OCI-LY1 (cell line): ENCODE data around the gene PAPPA.

Source experiments
- H2AFZ ChIP-seq: fragments of 200-600 bp; sonication (generic), shearing (Covaris generic); 2 replicates; pipeline ENCODE4 v1.6.0; 2014; ENCODE audit warnings: antibody characterized with exemption, mild to moderate bottlenecking, low read length
- H3F3A ChIP-seq: fragments of 200-600 bp; sonication (generic), shearing (Covaris generic); 2 replicates; pipeline ENCODE4 v1.6.0; 2014; ENCODE audit warnings: mild to moderate bottlenecking, antibody characterized with exemption, low read length, moderate library complexity; ENCODE audit not compliant: insufficient read depth
- H3K27ac ChIP-seq: fragments of 200-600 bp; sonication (generic); 2 replicates; pipeline ENCODE4 v1.5.1; 2014; ENCODE audit warnings: low read length, mixed run types, mild to moderate bottlenecking, low read depth; ENCODE audit not compliant: poor library complexity, severe bottlenecking
- H3K27me3 ChIP-seq: fragments of 200-600 bp; sonication (generic); 2 replicates; pipeline ENCODE4 v1.6.0; 2014; ENCODE audit warnings: antibody characterized with exemption, mild to moderate bottlenecking, low read length, moderate library complexity; ENCODE audit not compliant: insufficient read depth
- H3K36me3 ChIP-seq: fragments of 200-600 bp; sonication (generic); 2 replicates; pipeline ENCODE4 v1.6.1; 2014; ENCODE audit warnings: mild to moderate bottlenecking, antibody characterized with exemption, low read length, moderate library complexity, mixed read lengths; ENCODE audit not compliant: insufficient read depth
- H3K4me1 ChIP-seq: fragments of 200-600 bp; sonication (generic); 2 replicates; pipeline ENCODE4 v1.5.1; 2014; ENCODE audit warnings: mild to moderate bottlenecking, low read length, moderate library complexity; ENCODE audit not compliant: insufficient read depth, severe bottlenecking
- H3K4me2 ChIP-seq: fragments of 200-600 bp; sonication (generic), shearing (Covaris generic); 2 replicates; pipeline ENCODE4 v1.6.1; 2014; ENCODE audit warnings: low read length
- H3K4me3 ChIP-seq: fragments of 200-600 bp; sonication (generic); 2 replicates; pipeline ENCODE4 v1.5.1; 2014; ENCODE audit warnings: low read length, low read depth, mild to moderate bottlenecking, mixed read lengths; ENCODE audit not compliant: poor library complexity, severe bottlenecking
- H3K79me2 ChIP-seq: fragments of 200-600 bp; shearing (Covaris generic); 2 replicates; pipeline ENCODE4 v1.6.1; 2016; ENCODE audit warnings: mixed run types, low read length, mixed read lengths; ENCODE audit not compliant: insufficient read depth
- H3K9ac ChIP-seq: fragments of 200-600 bp; sonication (generic), shearing (Covaris generic); 2 replicates; pipeline ENCODE4 v1.6.1; 2014; ENCODE audit warnings: mild to moderate bottlenecking, low read length, mixed read lengths
- H3K9me2 ChIP-seq: fragments of 200-600 bp; sonication (generic), shearing (Covaris generic); 2 replicates; pipeline ENCODE4 v1.6.1; 2014; ENCODE audit warnings: low read depth, mild to moderate bottlenecking, low read length, mixed read lengths
- H3K9me3 ChIP-seq: fragments of 200-600 bp; shearing (Covaris generic); 2 replicates; pipeline ENCODE4 v1.6.1; 2014; ENCODE audit warnings: low read length, mixed read lengths
- H4K20me1 ChIP-seq: fragments of 200-600 bp; sonication (generic), shearing (Covaris generic); 2 replicates; pipeline ENCODE4 v1.6.0; 2016; ENCODE audit warnings: mild to moderate bottlenecking, low read length; ENCODE audit not compliant: insufficient read depth
- EZH2 ChIP-seq: fragments of 200-600 bp; sonication (generic), shearing (Covaris generic); IDR thresholded peaks from 2 replicates; pipeline ENCODE4 v1.8.0; 2017; ENCODE audit warnings: borderline replicate concordance, mixed run types, mild to moderate bottlenecking, antibody characterized with exemption, low read length, moderate library complexity, mixed read lengths
- TF ChIP-seq, protein P1 (sequence below): fragments of 200-600 bp; sonication (generic), shearing (Covaris generic); IDR thresholded peaks from 2 replicates; pipeline ENCODE4 v1.5.1; 2017; ENCODE audit warnings: mild to moderate bottlenecking, antibody characterized with exemption, low read length, moderate library complexity, mixed read lengths

Gene PAPPA

DNA sequence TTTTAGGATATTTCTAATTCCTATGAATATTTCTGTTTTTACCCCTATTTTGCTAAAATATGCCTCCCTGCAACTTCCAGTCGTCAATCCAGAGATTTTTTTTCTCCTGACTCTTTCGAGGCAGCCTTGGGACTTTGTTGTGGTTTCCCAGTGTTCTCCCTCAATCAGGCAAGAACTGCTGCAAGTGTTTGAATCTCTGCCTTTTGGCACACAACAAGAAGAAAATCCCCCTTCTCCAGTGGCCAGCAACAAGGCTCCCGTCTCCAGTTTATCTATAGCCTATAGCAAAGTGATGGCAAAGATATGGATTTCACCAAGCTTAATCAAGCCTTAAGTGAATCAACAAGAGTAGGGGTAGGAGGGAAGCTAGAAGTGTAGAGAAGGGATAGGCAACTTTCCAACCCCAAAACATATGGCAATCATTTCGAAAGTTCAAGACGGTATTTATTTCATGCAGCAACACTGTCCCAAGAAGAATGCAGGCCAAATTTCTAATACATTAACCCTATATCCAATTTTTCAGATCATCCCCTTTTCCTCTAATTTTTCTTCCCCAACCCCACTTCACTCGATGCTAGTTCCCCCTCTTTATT lies 37.7 kb upstream of the PAPPA start:
- Histone ChIP-seq H3K79me2 (no peaks in the 10 kb centered on the region), H3K4me1 (no peaks in the 10 kb centered on the region), H4K20me1 (no peaks in the 10 kb centered on the region), H3K4me2 (no peak overlapping the region), H3K9me2 (no peaks in the 10 kb centered on the region), H3F3A (no peaks in the 10 kb centered on the region), H3K27me3 (no peaks in the 10 kb centered on the region), H3K27ac (no peak overlapping the region), H3K4me3 (no peak overlapping the region), H3K9ac (no peak overlapping the region), H2AFZ (no peak overlapping the region), H3K9me3 (no peaks in the 10 kb centered on the region), H3K36me3 (no peaks in the 10 kb centered on the region)
- TF ChIP-seq, protein P1, sequence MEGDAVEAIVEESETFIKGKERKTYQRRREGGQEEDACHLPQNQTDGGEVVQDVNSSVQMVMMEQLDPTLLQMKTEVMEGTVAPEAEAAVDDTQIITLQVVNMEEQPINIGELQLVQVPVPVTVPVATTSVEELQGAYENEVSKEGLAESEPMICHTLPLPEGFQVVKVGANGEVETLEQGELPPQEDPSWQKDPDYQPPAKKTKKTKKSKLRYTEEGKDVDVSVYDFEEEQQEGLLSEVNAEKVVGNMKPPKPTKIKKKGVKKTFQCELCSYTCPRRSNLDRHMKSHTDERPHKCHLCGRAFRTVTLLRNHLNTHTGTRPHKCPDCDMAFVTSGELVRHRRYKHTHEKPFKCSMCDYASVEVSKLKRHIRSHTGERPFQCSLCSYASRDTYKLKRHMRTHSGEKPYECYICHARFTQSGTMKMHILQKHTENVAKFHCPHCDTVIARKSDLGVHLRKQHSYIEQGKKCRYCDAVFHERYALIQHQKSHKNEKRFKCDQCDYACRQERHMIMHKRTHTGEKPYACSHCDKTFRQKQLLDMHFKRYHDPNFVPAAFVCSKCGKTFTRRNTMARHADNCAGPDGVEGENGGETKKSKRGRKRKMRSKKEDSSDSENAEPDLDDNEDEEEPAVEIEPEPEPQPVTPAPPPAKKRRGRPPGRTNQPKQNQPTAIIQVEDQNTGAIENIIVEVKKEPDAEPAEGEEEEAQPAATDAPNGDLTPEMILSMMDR, result no peak
- no peak for TF ChIP-seq EZH2

DNA sequence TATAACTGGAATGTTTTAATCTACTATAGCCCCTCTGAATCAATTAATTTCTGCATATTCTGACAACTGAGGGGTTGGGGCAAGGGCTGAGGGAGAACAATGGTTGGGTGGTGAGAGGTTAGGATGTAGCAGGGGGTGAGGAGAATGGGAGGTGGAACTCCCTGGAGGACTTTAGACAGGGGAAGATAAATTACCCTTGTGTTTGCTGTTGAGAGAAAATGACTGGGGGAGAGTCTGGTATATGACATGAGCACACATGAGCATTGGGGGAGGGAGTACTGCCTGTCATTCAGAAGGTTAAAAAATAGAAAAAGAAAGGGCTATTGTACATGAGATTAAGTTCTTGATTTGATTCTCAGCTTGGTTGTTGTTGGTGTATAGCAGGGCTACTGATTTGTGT lies 37.2 kb upstream of the PAPPA start:
- no peak for TF ChIP-seq EZH2
- TF ChIP-seq, protein P1, result no peak
- H3K4me2 ChIP-seq, result no peak overlapping the region
- H3K4me1 ChIP-seq, result no peaks in the 10 kb centered on the region
- H3K27me3 ChIP-seq, result no peaks in the 10 kb centered on the region
- no peak overlapping the region for H3K27ac ChIP-seq
- no peaks in the 10 kb centered on the region for H3K9me3 ChIP-seq
- H3K4me3 ChIP-seq, result no peak overlapping the region
- H3F3A ChIP-seq, result no peaks in the 10 kb centered on the region
- H3K36me3 ChIP-seq, result no peaks in the 10 kb centered on the region
- H4K20me1 ChIP-seq, result no peaks in the 10 kb centered on the region
- H3K9ac ChIP-seq, result no peak overlapping the region
- no peaks in the 10 kb centered on the region for H3K9me2 ChIP-seq
- no peaks in the 10 kb centered on the region for H3K79me2 ChIP-seq
- H2AFZ ChIP-seq, result no peak overlapping the region

DNA sequence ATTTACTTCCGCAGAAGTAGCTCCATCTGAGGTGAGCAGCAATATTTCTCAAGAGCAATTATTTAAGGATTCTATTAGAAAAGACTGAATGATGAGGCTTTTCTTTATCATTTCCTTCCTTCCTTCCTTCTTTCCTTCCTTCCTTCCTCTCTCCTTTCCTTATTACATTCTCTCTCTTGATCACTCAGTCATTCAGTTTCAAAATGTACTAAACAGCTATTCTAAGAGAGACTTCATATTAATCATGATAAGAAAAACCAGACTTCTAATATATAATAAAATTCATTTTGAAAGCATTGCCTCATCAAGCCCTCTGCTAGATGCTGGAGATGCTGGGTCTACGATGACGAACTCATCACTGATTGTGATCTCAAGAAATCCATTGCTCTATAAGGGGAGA lies 30.4 kb upstream of the PAPPA start:
- Histone ChIP-seq H3K36me3 (no peaks in the 10 kb centered on the region), H3K4me1 (no peaks in the 10 kb centered on the region), H3K27ac (no peak overlapping the region), H3F3A (no peaks in the 10 kb centered on the region), H3K9ac (no peak overlapping the region), H3K27me3 (no peaks in the 10 kb centered on the region), H3K4me3 (no peak overlapping the region), H2AFZ (no peak overlapping the region), H3K9me3 (no peaks in the 10 kb centered on the region), H4K20me1 (no peaks in the 10 kb centered on the region), H3K9me2 (no peaks in the 10 kb centered on the region), H3K4me2 (no peak overlapping the region), H3K79me2 (no peaks in the 10 kb centered on the region)
- TF ChIP-seq EZH2, result no peak
- TF ChIP-seq, protein P1, result no peak
